Nephron progenitor cell (in vitro differentiated cells): ENCODE data around the gene SH3GLB2.

ENCODE experiments used
- DNase-seq: peaks from one replicate; pipeline ENCODE4 v3.0.0; 2021
- H3K27ac Mint-ChIP-seq: 2 replicates; pipeline ENCODE4 v1.8.0; 2021; ENCODE audit warnings: mild to moderate bottlenecking, moderate library complexity, mixed read lengths
- H3K27me3 Mint-ChIP-seq: 2 replicates; pipeline ENCODE4 v1.8.0; 2021; ENCODE audit warnings: mild to moderate bottlenecking, low read depth, mixed read lengths; ENCODE audit not compliant: poor library complexity
- H3K36me3 Mint-ChIP-seq: 2 replicates; pipeline ENCODE4 v1.8.0; 2021; ENCODE audit warnings: low read depth, mixed read lengths
- H3K4me1 Mint-ChIP-seq: 2 replicates; pipeline ENCODE4 v1.8.0; 2021; ENCODE audit warnings: mixed read lengths
- H3K4me3 Mint-ChIP-seq: 2 replicates; pipeline ENCODE4 v1.8.0; 2021; ENCODE audit warnings: mild to moderate bottlenecking, moderate library complexity, mixed read lengths
- H3K9me3 Mint-ChIP-seq: 2 replicates; pipeline ENCODE4 v1.8.0; 2021; ENCODE audit warnings: mild to moderate bottlenecking, moderate library complexity, mixed read lengths
- TF ChIP-seq, protein P1 (sequence below): fragments of 200-600 bp; sonication (generic); IDR thresholded peaks from 2 replicates; pipeline ENCODE4 v1.5.0; 2021; ENCODE audit warnings: antibody characterized with exemption

The SH3GLB2 gene

DNA sequence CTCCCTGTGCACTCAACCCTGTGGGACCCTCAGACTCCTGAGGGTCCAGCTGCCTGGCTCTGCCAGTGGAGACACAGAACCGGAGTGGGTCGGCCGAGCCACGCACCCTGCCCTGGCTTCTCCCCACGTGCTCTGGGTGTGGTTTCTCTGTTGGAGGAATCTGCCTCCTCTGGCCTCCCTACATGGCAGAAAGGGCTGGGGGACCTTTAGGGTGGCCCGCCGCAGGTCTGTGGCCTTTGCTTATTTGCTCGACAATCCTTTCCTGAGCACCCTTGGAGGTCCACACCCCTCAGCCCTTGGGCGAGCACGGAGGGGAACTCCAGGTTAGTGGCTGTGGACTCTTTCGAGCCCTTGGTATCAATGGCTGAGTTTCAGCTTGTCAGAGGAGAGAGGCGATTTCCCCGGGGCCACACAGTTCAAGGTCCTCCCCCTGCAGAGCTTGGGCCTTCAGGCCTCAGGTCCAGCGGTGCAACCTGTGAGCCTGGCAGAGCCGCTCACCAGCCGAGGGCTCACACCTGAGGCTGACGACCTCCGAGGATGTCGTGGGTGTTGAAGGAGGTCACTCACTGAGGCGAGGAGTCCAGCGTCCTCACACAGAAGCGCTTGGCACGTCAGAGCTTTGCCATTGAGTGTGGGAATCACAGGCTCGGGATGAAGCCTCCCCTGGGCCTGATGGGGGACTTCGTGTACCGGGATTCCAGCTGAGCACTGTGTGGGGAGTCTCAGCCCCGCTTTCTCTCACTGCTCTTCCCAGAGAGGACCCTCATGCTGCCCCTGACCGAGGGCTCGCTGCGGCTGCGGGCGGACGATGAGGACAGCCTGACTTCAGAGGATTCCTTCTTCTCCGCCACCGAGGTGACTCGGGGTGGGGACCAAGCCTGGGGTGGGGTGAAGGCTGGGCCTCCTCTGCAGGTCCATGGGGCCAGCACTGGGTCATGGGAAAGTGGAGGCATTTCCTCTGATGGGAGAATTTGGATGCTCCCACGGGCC, 32.0 kb upstream of the SH3GLB2 start:
- TF ChIP-seq, protein P1, sequence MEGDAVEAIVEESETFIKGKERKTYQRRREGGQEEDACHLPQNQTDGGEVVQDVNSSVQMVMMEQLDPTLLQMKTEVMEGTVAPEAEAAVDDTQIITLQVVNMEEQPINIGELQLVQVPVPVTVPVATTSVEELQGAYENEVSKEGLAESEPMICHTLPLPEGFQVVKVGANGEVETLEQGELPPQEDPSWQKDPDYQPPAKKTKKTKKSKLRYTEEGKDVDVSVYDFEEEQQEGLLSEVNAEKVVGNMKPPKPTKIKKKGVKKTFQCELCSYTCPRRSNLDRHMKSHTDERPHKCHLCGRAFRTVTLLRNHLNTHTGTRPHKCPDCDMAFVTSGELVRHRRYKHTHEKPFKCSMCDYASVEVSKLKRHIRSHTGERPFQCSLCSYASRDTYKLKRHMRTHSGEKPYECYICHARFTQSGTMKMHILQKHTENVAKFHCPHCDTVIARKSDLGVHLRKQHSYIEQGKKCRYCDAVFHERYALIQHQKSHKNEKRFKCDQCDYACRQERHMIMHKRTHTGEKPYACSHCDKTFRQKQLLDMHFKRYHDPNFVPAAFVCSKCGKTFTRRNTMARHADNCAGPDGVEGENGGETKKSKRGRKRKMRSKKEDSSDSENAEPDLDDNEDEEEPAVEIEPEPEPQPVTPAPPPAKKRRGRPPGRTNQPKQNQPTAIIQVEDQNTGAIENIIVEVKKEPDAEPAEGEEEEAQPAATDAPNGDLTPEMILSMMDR = no peak
- H3K27me3 Mint-ChIP-seq = no peaks in the 10 kb centered on the region
- no peaks in the 10 kb centered on the region for H3K9me3 Mint-ChIP-seq
- H3K36me3 Mint-ChIP-seq = peaks cover 16% of the 10 kb centered on the region
- no peaks in the 10 kb centered on the region for H3K4me1 Mint-ChIP-seq
- no peak overlapping the region for H3K4me3 Mint-ChIP-seq
- DNase-seq = no peak
- no peak overlapping the region for H3K27ac Mint-ChIP-seq

DNA sequence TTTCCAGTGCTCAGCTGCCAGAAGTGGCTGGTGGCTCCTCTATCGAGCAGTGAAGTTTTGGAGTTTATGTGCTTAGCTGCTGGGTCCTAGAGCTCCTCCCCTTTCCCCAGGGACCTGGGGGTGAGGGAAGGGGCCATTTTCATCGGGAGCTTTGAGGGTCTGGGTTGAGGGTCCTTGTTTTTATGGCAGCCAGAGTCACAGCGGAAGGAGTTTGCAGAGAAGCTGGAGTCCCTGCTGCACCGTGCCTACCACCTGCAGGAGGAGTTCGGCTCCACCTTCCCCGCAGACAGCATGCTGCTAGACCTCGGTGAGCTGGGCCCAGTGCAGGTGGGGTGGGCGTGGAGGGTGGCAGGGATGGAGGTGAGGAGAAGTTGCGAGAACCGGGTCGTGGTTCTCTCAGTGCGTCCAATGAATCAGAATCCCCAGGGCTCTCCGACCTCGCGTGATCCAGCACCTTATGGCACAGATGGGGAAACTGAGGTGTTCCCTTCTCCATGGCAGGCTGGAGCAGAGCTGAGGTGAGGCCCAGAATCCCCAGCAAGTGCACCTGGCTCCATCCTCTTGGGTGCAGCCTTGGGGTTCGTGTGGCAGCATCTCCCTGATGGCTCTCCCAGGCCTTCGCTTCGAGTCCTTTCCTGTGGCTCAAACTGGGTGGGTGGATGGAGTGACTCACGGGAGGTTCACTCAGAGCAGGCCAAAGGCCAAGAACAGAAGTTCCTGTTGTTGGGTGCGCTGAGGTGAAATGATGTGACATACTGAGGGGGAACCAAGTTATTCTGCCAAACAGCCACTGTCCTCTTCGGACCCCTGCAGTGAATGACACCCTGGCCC, 31.0 kb upstream of the SH3GLB2 start:
- H3K4me3 Mint-ChIP-seq = no peak overlapping the region
- no peak for DNase-seq
- no peaks in the 10 kb centered on the region for H3K9me3 Mint-ChIP-seq

DNA sequence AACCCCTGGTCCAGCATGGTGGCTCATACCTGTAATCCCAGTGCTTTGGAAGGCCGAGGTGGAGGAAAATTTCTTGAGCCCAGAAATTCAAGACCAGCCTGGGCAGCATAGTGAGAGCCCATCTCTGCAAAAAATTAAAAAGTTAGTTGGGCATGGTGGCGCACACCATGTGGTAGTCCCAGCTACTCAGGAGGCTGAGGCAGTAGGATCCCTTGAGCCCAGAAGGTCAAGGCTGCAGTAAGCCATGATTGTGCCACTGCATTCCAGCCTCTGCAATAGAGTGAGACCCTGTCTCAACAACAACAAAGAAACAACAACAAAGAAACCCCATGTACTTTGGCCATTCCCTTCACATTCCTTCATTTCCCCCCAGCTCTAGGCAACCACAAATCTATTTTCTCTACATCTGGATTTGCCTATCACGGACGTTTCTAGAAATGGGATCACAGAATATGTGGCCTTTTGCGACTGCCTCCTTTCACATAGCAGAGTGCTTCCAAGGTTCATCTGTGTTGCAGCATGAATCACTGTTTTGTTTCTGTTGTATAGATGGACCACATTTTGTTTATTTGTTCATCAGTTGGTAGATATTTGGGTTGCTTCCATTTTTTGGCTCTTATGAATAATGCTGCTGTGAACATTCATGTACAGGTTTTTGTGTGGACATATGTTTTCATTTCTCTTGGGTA, 26.2 kb upstream of the SH3GLB2 start:
- Mint-ChIP-seq H3K27me3 (no peaks in the 10 kb centered on the region), H3K36me3 (peaks cover 10% of the 10 kb centered on the region), H3K4me1 (no peaks in the 10 kb centered on the region), H3K27ac (no peak overlapping the region), H3K4me3 (no peak overlapping the region), H3K9me3 (no peaks in the 10 kb centered on the region)
- DNase-seq = no peak
- TF ChIP-seq, protein P1 = no peak

More for the DNA sequence above, 31.0 kb upstream of the SH3GLB2 start:
- Mint-ChIP-seq H3K27ac (no peak overlapping the region), H3K36me3 (peaks cover 21% of the 10 kb centered on the region), H3K4me1 (no peaks in the 10 kb centered on the region), H3K27me3 (no peaks in the 10 kb centered on the region)
- TF ChIP-seq, protein P1 = no peak

DNA sequence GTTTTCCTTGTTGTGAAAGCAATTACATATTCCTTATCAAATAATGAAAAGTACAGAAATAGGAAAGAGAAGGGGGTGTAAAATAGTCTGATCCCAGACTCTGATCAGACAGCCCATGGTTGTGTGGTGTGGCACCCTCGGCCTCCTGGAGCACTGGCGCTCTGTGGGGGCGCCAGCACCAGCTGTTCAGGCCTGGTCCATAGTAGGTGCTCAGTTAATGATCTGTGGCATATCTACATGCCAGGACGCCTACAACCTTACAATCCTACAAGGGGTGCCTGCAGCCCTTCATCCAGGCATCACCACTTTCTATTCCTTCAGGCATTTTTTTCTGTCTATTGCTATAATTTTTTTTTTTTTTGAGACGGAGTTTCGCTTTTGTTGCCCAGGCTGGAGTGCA, 24.9 kb upstream of the SH3GLB2 start:
- Mint-ChIP-seq H3K4me3 (no peak overlapping the region), H3K36me3 (peaks cover 16% of the 10 kb centered on the region), H3K9me3 (no peaks in the 10 kb centered on the region), H3K27ac (no peak overlapping the region), H3K4me1 (no peaks in the 10 kb centered on the region), H3K27me3 (no peaks in the 10 kb centered on the region)
- DNase-seq = no peak
- TF ChIP-seq, protein P1 = no peak

DNA sequence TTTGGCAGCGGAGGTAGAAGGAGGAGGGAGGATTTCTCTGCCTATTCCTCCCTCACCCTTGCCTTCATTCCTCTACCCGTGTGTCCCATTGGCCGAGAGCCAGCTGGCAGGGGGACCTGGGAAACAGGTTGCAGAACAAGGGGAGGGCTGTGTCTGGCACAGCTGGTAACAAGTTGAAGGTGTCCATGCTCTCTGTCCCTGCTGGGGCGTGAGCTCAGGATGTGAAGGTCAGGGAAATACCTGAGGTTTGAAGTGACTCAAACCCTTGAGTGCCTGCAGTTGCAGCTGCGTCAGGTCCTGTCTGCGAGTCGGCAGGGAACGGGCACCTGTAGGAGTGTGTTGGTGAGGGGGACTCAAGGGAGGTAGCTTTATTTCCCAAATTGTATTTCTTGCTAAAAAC, 24.5 kb upstream of the SH3GLB2 start:
- DNase-seq = no peak
- Mint-ChIP-seq H3K36me3 (peaks cover 11% of the 10 kb centered on the region), H3K4me3 (no peak overlapping the region), H3K27ac (no peak overlapping the region), H3K27me3 (no peaks in the 10 kb centered on the region), H3K4me1 (no peaks in the 10 kb centered on the region), H3K9me3 (no peaks in the 10 kb centered on the region)
- TF ChIP-seq, protein P1 = no peak
